ENCODE results near the gene ARID3B.

- TF ChIP-seq CTCF (IDR thresholded peaks at IDR 0.05) (no peak), POLR2A (IDR thresholded peaks at IDR 0.05) (no peak)
Observed at GRCh38 chr15:74616996-74617395, 76.0 kb downstream of the ARID3B start.

Measured in thyroid gland (tissue), 4 donors.